Measurements from ENCODE around the gene ACR. TPM values are rescaled to one million over a fixed set of nuclear protein-coding genes. Genes with fewer than 3 reads are reported as not detected.
"Not testable (repeated sequence)": the region's sequence is repeated elsewhere in the genome, so short reads cannot be mapped to it uniquely, and the experiment has no call there.

Gene ACR
- total RNA-seq, 2 experiments from 2014 or later, result not detected

- DNase-seq, result peak; percentile 36
- H3K27me3 Mint-ChIP-seq; intact Hi-C loops (cut with DNase I, micrococcal nuclease); H3K4me3 Mint-ChIP-seq; H3K27ac Mint-ChIP-seq; CTCF ChIA-PET; POLR2A ChIA-PET; H3K9me3 Mint-ChIP-seq (ENCODE audit: low read depth); H3K36me3 Mint-ChIP-seq (ENCODE audit: low read depth); ATAC-seq: not testable (repeated sequence)
- peaks cover 16% of the 10 kb centered on the region for H3K4me1 Mint-ChIP-seq
These were observed 42.2 kb downstream of the ACR start for GRCh38 chr22:50780244-50780643.

GRCh38 chr22:50782253-50782652, 44.2 kb downstream of the ACR start:
- H3K27me3 Mint-ChIP-seq; H3K9me3 Mint-ChIP-seq (ENCODE audit: low read depth); CTCF ChIA-PET; H3K36me3 Mint-ChIP-seq (ENCODE audit: low read depth); intact Hi-C loops (cut with DNase I, micrococcal nuclease); ATAC-seq; POLR2A ChIA-PET; DNase-seq; H3K27ac Mint-ChIP-seq: not testable (repeated sequence)
- Mint-ChIP-seq H3K4me1 (peaks cover 16% of the 10 kb centered on the region), H3K4me3 (peak overlapping the region; percentile 32)

- Mint-ChIP-seq H3K4me1 (peaks cover 16% of the 10 kb centered on the region), H3K27ac (peak within 1 kb of the TSS; percentile 80), H3K4me3 (peak within 1 kb of the TSS; percentile 81)
- H3K9me3 Mint-ChIP-seq (ENCODE audit: low read depth); POLR2A ChIA-PET; intact Hi-C loops (cut with DNase I, micrococcal nuclease); H3K36me3 Mint-ChIP-seq (ENCODE audit: low read depth); H3K27me3 Mint-ChIP-seq; CTCF ChIA-PET: not testable (repeated sequence)
- DNase-seq (peak; percentile 92), ATAC-seq (peak; percentile 94)
These were observed 45.3 kb downstream of the ACR start, which contains the start of gene RABL2B for GRCh38 chr22:50783033-50783879. RABL2B (minus strand) TSS chr22:50783636; CDS start chr22:50782294, 1,342 bp downstream.

- H3K27me3 Mint-ChIP-seq; H3K36me3 Mint-ChIP-seq (ENCODE audit: low read depth); POLR2A ChIA-PET; H3K9me3 Mint-ChIP-seq (ENCODE audit: low read depth); CTCF ChIA-PET; intact Hi-C loops (cut with DNase I, micrococcal nuclease): not testable (repeated sequence)
- Mint-ChIP-seq H3K27ac (peak overlapping the region; percentile 80), H3K4me1 (peaks cover 16% of the 10 kb centered on the region), H3K4me3 (peak overlapping the region; percentile 81)
- peak; percentile 39 for ATAC-seq
- DNase-seq, result peak; percentile 39
These were observed 45.9 kb downstream of the ACR start for GRCh38 chr22:50783880-50784276.

GRCh38 chr22:50785289-50785688, 47.3 kb downstream of the ACR start:
- peak overlapping the region; percentile 4 for H3K4me3 Mint-ChIP-seq
- peaks cover 16% of the 10 kb centered on the region for H3K4me1 Mint-ChIP-seq
- CTCF ChIA-PET; POLR2A ChIA-PET; intact Hi-C loops (cut with DNase I, micrococcal nuclease); H3K27ac Mint-ChIP-seq; ATAC-seq; H3K36me3 Mint-ChIP-seq (ENCODE audit: low read depth); DNase-seq; H3K9me3 Mint-ChIP-seq (ENCODE audit: low read depth); H3K27me3 Mint-ChIP-seq: not testable (repeated sequence)

- H3K27me3 Mint-ChIP-seq; CTCF ChIA-PET; H3K4me3 Mint-ChIP-seq; POLR2A ChIA-PET; H3K4me1 Mint-ChIP-seq; H3K36me3 Mint-ChIP-seq (ENCODE audit: low read depth); ATAC-seq; intact Hi-C loops (cut with DNase I, micrococcal nuclease); H3K27ac Mint-ChIP-seq; H3K9me3 Mint-ChIP-seq (ENCODE audit: low read depth): not testable (repeated sequence)
- DNase-seq, result peak; percentile 11
These were observed 48.9 kb downstream of the ACR start for GRCh38 chr22:50786936-50787335.

Other genes with a start within 250 kb of the ACR start
- 10 to 100 TPM; 46.8 to 49.4 TPM for gene LMF2, start 230.5 kb upstream of the ACR start, total RNA-seq
- gene NCAPH2, start 230.0 kb upstream of the ACR start, total RNA-seq, result 100 to 1,000 TPM; 115 to 123 TPM
- gene SCO2, start 212.6 kb upstream of the ACR start, total RNA-seq, result 1 to 10 TPM; 2.4 to 5.6 TPM
- 10 to 100 TPM; 26.9 to 44.3 TPM for gene TYMP, start 208.2 kb upstream of the ACR start, total RNA-seq
- 1 to 10 TPM; 5.7 to 6.4 TPM for gene KLHDC7B, start 192.3 kb upstream of the ACR start, total RNA-seq
- 1 to 10 TPM; 3.8 TPM for gene SYCE3, start 175.3 kb upstream of the ACR start, total RNA-seq
- 10 to 100 TPM; 42.5 to 51.4 TPM for gene CPT1B, start 159.8 kb upstream of the ACR start, total RNA-seq
- 10 to 100 TPM; 68.2 to 79.7 TPM for gene CHKB, start 155.4 kb upstream of the ACR start, total RNA-seq
- gene MAPK8IP2, start 137.4 kb upstream of the ACR start, total RNA-seq, result under 1 TPM; 0.14 TPM
- gene ARSA, start 110.1 kb upstream of the ACR start, total RNA-seq, result 10 to 100 TPM; 14.9 to 15.4 TPM
- gene SHANK3, start 65.4 kb upstream of the ACR start, total RNA-seq, result under 1 TPM; 0.14 to 0.16 TPM
- gene RABL2B, start 45.4 kb downstream of the ACR start, total RNA-seq, result 10 to 100 TPM; 22.4 to 27.6 TPM